ENCODE results near the gene B3GNT3. TPM values are rescaled to one million over a fixed set of nuclear protein-coding genes. Genes with fewer than 3 reads are reported as not detected.
A peak's percentile ranks its signal among the peaks of the same experiment; 100 is the strongest.

B3GNT3 gene
- total RNA-seq, 4 donors from 2014 or later: 0.20 to 2.4 (median 0.44) TPM; not detected in 1

GRCh38 chr19:17761148-17761547, 33.8 kb upstream of the B3GNT3 start:
- no peak overlapping the region for H3K4me3 ChIP-seq
- no peak for DNase-seq (ENCODE audit: low spot score in 2 of 2)
- H3K9me3 ChIP-seq: no peaks in the 10 kb centered on the region
- TF ChIP-seq CTCF (IDR thresholded peaks at IDR 0.05) (no peak), EP300 (IDR thresholded peaks at IDR 0.05) (no peak), POLR2A (IDR thresholded peaks at IDR 0.05) (no peak)
- WGBS, 2 donors: 81 to 83% methylated on average over 4 of the region's 4 CpGs
- no peaks in the 10 kb centered on the region for H3K36me3 ChIP-seq
- H3K27ac ChIP-seq: no peak overlapping the region
- H3K27me3 ChIP-seq: peaks cover 0 to 5% of the 10 kb centered on the region in 2 donors
- peaks cover 0 to 10% (median under 1%) of the 10 kb centered on the region in 4 donors for H3K4me1 ChIP-seq

- DNase-seq (ENCODE audit: low spot score in 2 of 2): no peak
- Histone ChIP-seq H3K9me3 (no peaks in the 10 kb centered on the region), H3K27ac (no peak overlapping the region), H3K4me1 (peaks cover 0 to 13% (median 0%) of the 10 kb centered on the region in 4 donors), H3K27me3 (peaks cover 0 to 5% of the 10 kb centered on the region in 2 donors), H3K4me3 (no peak overlapping the region), H3K36me3 (no peaks in the 10 kb centered on the region)
- 56 to 60% methylated on average over 17 of the region's 17 CpGs for WGBS, 2 donors
- TF ChIP-seq POLR2A (IDR thresholded peaks at IDR 0.05) (no peak), EP300 (IDR thresholded peaks at IDR 0.05) (no peak), CTCF (IDR thresholded peaks at IDR 0.05) (no peak)
These were observed 32.3 kb upstream of the B3GNT3 start for GRCh38 chr19:17762505-17763229.

- no peak overlapping the region for H3K4me3 ChIP-seq
- TF ChIP-seq POLR2A (IDR thresholded peaks at IDR 0.05) (no peak), EP300 (IDR thresholded peaks at IDR 0.05) (no peak), CTCF (IDR thresholded peaks at IDR 0.05) (no peak)
- peaks cover 0 to 13% (median 0%) of the 10 kb centered on the region in 4 donors for H3K4me1 ChIP-seq
- H3K27me3 ChIP-seq: peaks cover 0 to 5% of the 10 kb centered on the region in 2 donors
- WGBS, 2 donors: 84 to 88% methylated on average over 7 of the region's 7 CpGs
- DNase-seq (ENCODE audit: low spot score in 2 of 2): no peak
- H3K27ac ChIP-seq: no peak overlapping the region
- no peaks in the 10 kb centered on the region for H3K9me3 ChIP-seq
- H3K36me3 ChIP-seq: no peaks in the 10 kb centered on the region
These were observed 30.6 kb upstream of the B3GNT3 start for GRCh38 chr19:17764348-17764747.

- TF ChIP-seq EP300 (IDR thresholded peaks at IDR 0.05): peak in 1 of 2 donors; percentile 13
- no peak for TF ChIP-seq POLR2A (IDR thresholded peaks at IDR 0.05)
- TF ChIP-seq CTCF (IDR thresholded peaks at IDR 0.05): no peak
- no peak overlapping the region for H3K4me3 ChIP-seq
- peaks cover 0 to 5% of the 10 kb centered on the region in 2 donors for H3K27me3 ChIP-seq
- no peaks in the 10 kb centered on the region for H3K9me3 ChIP-seq
- peaks cover 0 to 13% (median 0%) of the 10 kb centered on the region in 4 donors for H3K4me1 ChIP-seq
- no peak overlapping the region for H3K27ac ChIP-seq
- DNase-seq (ENCODE audit: low spot score in 2 of 2): peak in 1 of 2 donors; percentile 38
- WGBS, 2 donors: 68 to 71% methylated on average over 12 of the region's 12 CpGs
- H3K36me3 ChIP-seq: no peaks in the 10 kb centered on the region
These were observed 29.8 kb upstream of the B3GNT3 start for GRCh38 chr19:17765069-17765618.

- peak; percentile 76 to 77 for DNase-seq (ENCODE audit: low spot score in 2 of 2)
- Histone ChIP-seq H3K9me3 (no peaks in the 10 kb centered on the region), H3K4me3 (no peak overlapping the region), H3K4me1 (peaks cover 0 to 13% (median 0%) of the 10 kb centered on the region in 4 donors), H3K27me3 (peaks cover 0 to 5% of the 10 kb centered on the region in 2 donors), H3K36me3 (no peaks in the 10 kb centered on the region), H3K27ac (peak overlapping the region in 1 of 4 donors; percentile 34)
- TF ChIP-seq POLR2A (IDR thresholded peaks at IDR 0.05) (no peak), CTCF (IDR thresholded peaks at IDR 0.05) (peak; percentile 60 to 77 (median 66)), EP300 (IDR thresholded peaks at IDR 0.05) (peak in 1 of 2 donors; percentile 26)
- 14 to 19% methylated on average over 16 to 29 of the region's 29 CpGs for WGBS, 2 donors
These were observed 28.3 kb upstream of the B3GNT3 start for GRCh38 chr19:17766543-17767131.
